Measurements from ENCODE around the gene PDAP1. TPM values are rescaled to one million over a fixed set of nuclear protein-coding genes. Genes with fewer than 3 reads are reported as not detected.

PDAP1 gene
- total and polyA plus RNA-seq, 2 of the 13 experiments (the other 11 are each of a cell fraction or from before 2014, with no cell fraction given) = 13.0 to 100 TPM

DNA sequence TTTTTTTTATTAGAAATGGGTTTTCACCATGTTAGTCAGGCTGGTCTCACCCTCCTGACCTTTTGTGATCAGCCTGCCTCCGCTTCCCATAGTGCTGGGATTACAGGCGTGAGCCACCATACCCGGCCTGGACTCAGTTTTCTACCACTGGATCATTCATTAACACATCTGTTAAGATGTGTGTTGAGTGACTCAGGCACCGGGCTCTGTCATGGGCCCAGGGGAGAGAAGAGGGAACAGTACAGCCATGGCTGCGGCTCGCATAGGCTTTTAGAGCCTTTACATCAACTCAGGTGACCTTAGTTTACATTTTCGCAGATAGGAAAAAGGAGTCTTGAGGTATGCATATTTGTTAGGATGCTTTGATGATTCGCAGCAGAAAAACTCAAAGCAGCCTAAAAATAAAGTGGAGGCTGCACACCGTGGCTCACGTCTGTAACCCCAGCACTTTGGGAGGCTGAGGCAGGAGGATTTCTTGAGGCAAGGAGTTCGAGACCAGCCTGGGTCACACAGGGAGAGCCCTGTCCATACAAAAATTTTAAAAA is 36.9 kb downstream of the PDAP1 start:
- no peak for FAIRE-seq
- in situ Hi-C loops (cut with HindIII; ENCODE audit: extremely low pct_ligation_motif_present, low pct_unique_long_range_greater_than_20kb) = no loop called here

DNA sequence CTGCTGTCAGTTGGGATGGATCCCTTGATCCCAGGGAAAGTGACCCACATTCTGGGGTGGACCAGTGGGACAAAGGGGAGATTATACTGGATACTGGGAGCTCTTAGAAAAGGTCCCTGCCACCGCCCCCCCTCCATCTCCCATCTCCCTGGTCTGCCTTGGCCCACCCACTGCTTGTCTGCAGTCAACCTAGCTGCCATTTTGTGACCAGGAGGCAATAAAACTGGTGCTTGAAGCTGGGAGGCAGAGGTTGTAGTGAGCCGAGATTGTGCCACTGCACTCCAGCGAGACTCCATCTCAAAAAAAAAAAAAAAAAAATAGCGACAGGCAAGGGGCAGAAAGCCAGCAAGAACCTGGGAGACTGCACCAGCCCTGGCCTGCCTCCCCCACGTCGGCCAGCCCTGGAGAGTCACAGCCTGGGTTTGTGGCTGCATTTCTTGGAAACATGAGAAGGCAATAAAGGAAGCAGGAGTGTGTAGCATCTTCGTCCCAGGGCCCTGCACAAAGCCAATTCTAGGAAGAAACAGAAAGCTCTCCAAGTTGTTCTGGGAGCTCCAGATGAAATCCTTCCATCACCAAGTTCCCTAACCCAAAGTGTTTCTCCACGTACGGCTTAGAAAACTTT is 38.5 kb downstream of the PDAP1 start:
- no peaks in the 10 kb centered on the region for H3K9me3 ChIP-seq (ENCODE audit: low read length)
- ATAC-seq = no peak
- H4K20me1 ChIP-seq (ENCODE audit: insufficient read depth, low read length) = no peaks in the 10 kb centered on the region
- H3K27ac ChIP-seq (ENCODE audit: extremely low read length, insufficient read depth, low read length) = no peak overlapping the region
- ChIA-PET POLR2A (interaction anchor here (1.2 kb wide), 1 partner anchor 10 kb away, joined by 6 read pairs; no protein-coding TSS in a partner anchor), CTCF (ENCODE audit: low intra/inter-chr PET ratio, low total read pairs) (no interaction called here)
- no peak for DNase-seq (ENCODE audit: low spot score)
- no TSS peak for BruUV-seq (replicated peaks)
- FAIRE-seq = no peak
- H2AFZ ChIP-seq (ENCODE audit: low read length) = no peak overlapping the region
- no peaks in the 10 kb centered on the region for H3K79me2 ChIP-seq (ENCODE audit: insufficient read depth, low read length)
- 90% methylated on average over 9 of the region's 9 CpGs for WGBS (ENCODE audit: low lambda C conversion rate)
- H3K27me3 ChIP-seq (ENCODE audit: control insufficient read depth in 1 of 2, insufficient read depth in 2 of 2, low read length in 2 of 2) = no peaks in the 10 kb centered on the region
- in situ Hi-C loops (cut with HindIII; ENCODE audit: extremely low pct_ligation_motif_present, low pct_unique_long_range_greater_than_20kb) = no loop called here
- peaks cover 27% of the 10 kb centered on the region for H3K4me1 ChIP-seq (ENCODE audit: insufficient read depth, low read length)
- TF ChIP-seq SMARCC2 (IDR thresholded peaks at IDR 0.05) (no peak), ZNF234 (CRISPR knock-in tag; conservative IDR thresholded peaks at IDR 0.05) (no peak), THAP11 (CRISPR knock-in tag; IDR thresholded peaks at IDR 0.05) (no peak), ZNF747 (CRISPR knock-in tag; IDR thresholded peaks at IDR 0.05; ENCODE audit: borderline replicate concordance) (no peak), SNRNP70 (IDR thresholded peaks at IDR 0.05; ENCODE audit: low read depth, low read length) (no peak), SMC3 (IDR thresholded peaks at IDR 0.05; ENCODE audit: low read length) (no peak), DPF2 (CRISPR knock-in tag; IDR thresholded peaks at IDR 0.05; ENCODE audit: borderline replicate concordance, low read depth) (no peak), SATB2 (CRISPR knock-in tag; IDR thresholded peaks at IDR 0.05) (no peak), ZNF839 (CRISPR knock-in tag; IDR thresholded peaks at IDR 0.05; ENCODE audit: borderline replicate concordance) (no peak), ZNF383 (CRISPR knock-in tag; IDR thresholded peaks at IDR 0.05; ENCODE audit: borderline replicate concordance) (no peak), ZNF205 (CRISPR knock-in tag; IDR thresholded peaks at IDR 0.05) (no peak)
- TF ChIP-seq, protein P1, sequence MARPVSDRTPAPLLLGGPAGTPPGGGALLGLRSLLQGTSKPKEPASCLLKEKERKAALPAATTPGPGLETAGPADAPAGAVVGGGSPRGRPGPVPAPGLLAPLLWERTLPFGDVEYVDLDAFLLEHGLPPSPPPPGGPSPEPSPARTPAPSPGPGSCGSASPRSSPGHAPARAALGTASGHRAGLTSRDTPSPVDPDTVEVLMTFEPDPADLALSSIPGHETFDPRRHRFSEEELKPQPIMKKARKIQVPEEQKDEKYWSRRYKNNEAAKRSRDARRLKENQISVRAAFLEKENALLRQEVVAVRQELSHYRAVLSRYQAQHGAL (CRISPR knock-in tag; IDR thresholded peaks at IDR 0.05; ENCODE audit: not compliant biosample characterization) = no peak
- TF ChIP-seq, protein P2, sequence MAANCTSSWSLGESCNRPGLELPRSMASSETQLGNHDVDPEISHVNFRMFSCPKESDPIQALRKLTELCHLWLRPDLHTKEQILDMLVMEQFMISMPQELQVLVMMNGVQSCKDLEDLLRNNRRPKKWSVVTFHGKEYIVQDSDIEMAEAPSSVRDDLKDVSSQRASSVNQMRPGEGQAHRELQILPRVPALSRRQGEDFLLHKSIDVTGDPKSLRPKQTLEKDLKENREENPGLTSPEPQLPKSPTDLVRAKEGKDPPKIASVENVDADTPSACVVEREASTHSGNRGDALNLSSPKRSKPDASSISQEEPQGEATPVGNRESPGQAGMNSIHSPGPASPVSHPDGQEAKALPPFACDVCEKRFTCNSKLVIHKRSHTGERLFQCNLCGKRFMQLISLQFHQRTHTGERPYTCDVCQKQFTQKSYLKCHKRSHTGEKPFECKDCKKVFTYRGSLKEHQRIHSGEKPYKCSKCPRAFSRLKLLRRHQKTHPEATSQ (CRISPR knock-in tag; IDR thresholded peaks at IDR 0.05; ENCODE audit: borderline replicate concordance) = no peak
- no peak overlapping the region for H3K9ac ChIP-seq (ENCODE audit: insufficient read depth, low read depth, low read length)
- peaks cover 4 to 21% of the 10 kb centered on the region in 2 experiments; a peak in 4 of 5 replicates for H3K36me3 ChIP-seq (replicated peaks in 1 of 2; ENCODE audit: control insufficient read depth in 1 of 2, insufficient read depth in 2 of 2, low read length in 2 of 2)
- H3K4me3 ChIP-seq (replicated peaks in 1 of 3; ENCODE audit: insufficient read depth in 1 of 3, low read depth in 2 of 3, low read length in 3 of 3) = no peak overlapping the region
- no peak overlapping the region for H3K4me2 ChIP-seq (ENCODE audit: low read depth, low read length)
- intact Hi-C loops (cut with micrococcal nuclease; ENCODE audit: unreplicated experiment) = loop anchor here (5.0 kb wide), 1 partner anchor 37 kb away; the partner anchor contains the start of genes BUD31 and PDAP1

More for the DNA sequence above, 36.9 kb downstream of the PDAP1 start:
- DNase-seq (ENCODE audit: low spot score) = no peak
- TF ChIP-seq, protein P3, sequence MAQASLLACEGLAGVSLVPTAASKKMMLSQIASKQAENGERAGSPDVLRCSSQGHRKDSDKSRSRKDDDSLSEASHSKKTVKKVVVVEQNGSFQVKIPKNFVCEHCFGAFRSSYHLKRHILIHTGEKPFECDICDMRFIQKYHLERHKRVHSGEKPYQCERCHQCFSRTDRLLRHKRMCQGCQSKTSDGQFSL (CRISPR knock-in tag; IDR thresholded peaks at IDR 0.05) = no peak
- no peak for TF ChIP-seq ZMYM4 (CRISPR knock-in tag; IDR thresholded peaks at IDR 0.05)
- Histone ChIP-seq H3K9ac (ENCODE audit: insufficient read depth, low read depth, low read length) (0 out of 2 replicates have a peak overlapping the region, but pooled peaks have one; percentile 3), H3K4me1 (ENCODE audit: insufficient read depth, low read length) (peaks cover 37% of the 10 kb centered on the region), H2AFZ (ENCODE audit: low read length) (no peak overlapping the region), H4K20me1 (ENCODE audit: insufficient read depth, low read length) (0 out of 2 replicates have a peak, but pooled peaks cover 2% of the 10 kb centered on the region), H3K9me3 (ENCODE audit: low read length) (no peaks in the 10 kb centered on the region), H3K4me2 (ENCODE audit: low read depth, low read length) (no peak overlapping the region), H3K27ac (ENCODE audit: extremely low read length, insufficient read depth, low read length) (no peak overlapping the region), H3K79me2 (ENCODE audit: insufficient read depth, low read length) (peaks cover 5% of the 10 kb centered on the region), H3K27me3 (ENCODE audit: control insufficient read depth in 1 of 2, insufficient read depth in 2 of 2, low read length in 2 of 2) (no peaks in the 10 kb centered on the region), H3K4me3 (replicated peaks in 1 of 3; ENCODE audit: insufficient read depth in 1 of 3, low read depth in 2 of 3, low read length in 3 of 3) (no peak overlapping the region), H3K36me3 (replicated peaks in 1 of 2; ENCODE audit: control insufficient read depth in 1 of 2, insufficient read depth in 2 of 2, low read length in 2 of 2) (peaks cover 2 to 8% of the 10 kb centered on the region in 2 experiments; a peak in 3 of 5 replicates)
- POLR2A ChIA-PET = interaction anchor here (1.6 kb wide), 1 partner anchor 37 kb away, joined by 29 read pairs; the partner anchor contains the start of genes BUD31 and PDAP1
- no TSS peak for BruUV-seq (replicated peaks)
- CTCF ChIA-PET (ENCODE audit: low intra/inter-chr PET ratio, low total read pairs) = no interaction called here
- ATAC-seq = no peak
- intact Hi-C loops (cut with micrococcal nuclease; ENCODE audit: unreplicated experiment) = loop anchor here (5.0 kb wide), 1 partner anchor 36 kb away; the partner anchor contains the start of genes BUD31 and PDAP1
- WGBS (ENCODE audit: low lambda C conversion rate) = 92% methylated on average over 11 of the region's 11 CpGs
